Activated T-cell treated with anti-CD3 and anti-CD28 coated beads, Interleukin-2, amount 50 U/mL, for 24 hours (primary cell): Measurements from ENCODE around the gene AFTPH.

Experiments used
- DNase-seq: peaks from one replicate; pipeline ENCODE4 v3.0.0-alpha.2; 2020
- H3K27ac Mint-ChIP-seq: 2 replicates; pipeline ENCODE4 v1.8.0; 2020; ENCODE audit warnings: mild to moderate bottlenecking, mixed read lengths
- H3K27me3 Mint-ChIP-seq: 2 replicates; pipeline ENCODE4 v1.8.0; 2020; ENCODE audit warnings: mixed read lengths
- H3K36me3 Mint-ChIP-seq: 2 replicates; pipeline ENCODE4 v1.8.0; 2020; ENCODE audit warnings: low read depth, mixed read lengths
- H3K4me1 Mint-ChIP-seq: 2 replicates; pipeline ENCODE4 v1.8.0; 2020; ENCODE audit warnings: low read depth, mixed read lengths
- H3K4me3 Mint-ChIP-seq: 2 replicates; pipeline ENCODE4 v1.8.0; 2020; ENCODE audit warnings: mild to moderate bottlenecking, moderate library complexity, mixed read lengths
- H3K9me3 Mint-ChIP-seq: 2 replicates; pipeline ENCODE4 v1.8.0; 2020; ENCODE audit warnings: mixed read lengths

AFTPH gene

DNA sequence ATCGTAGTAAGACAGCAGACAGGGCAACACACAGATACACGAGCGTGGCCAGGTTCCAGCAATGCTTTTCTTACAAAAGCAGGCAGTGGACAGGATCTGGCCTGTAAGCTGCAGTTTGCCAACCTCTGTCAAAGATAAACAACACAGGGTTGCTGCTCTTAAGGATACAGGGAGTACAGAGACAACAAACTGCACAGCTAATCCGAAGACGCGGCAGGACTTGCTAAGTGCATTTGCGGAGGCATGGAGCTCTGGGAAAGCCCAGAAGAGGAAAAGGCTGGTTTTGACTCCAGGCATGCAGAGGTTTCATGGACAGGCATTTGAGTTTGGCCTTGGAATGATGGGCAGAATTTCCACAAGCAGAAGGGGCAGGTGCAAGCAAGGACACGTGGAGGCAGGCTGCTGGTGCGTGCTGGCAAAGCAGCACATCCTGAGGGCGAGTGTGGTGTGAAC is 105.2 kb downstream of the AFTPH start:
- no peak overlapping the region for H3K27ac Mint-ChIP-seq
- no peaks in the 10 kb centered on the region for H3K9me3 Mint-ChIP-seq
- no peaks in the 10 kb centered on the region for H3K4me1 Mint-ChIP-seq
- H3K27me3 Mint-ChIP-seq, result no peaks in the 10 kb centered on the region
- DNase-seq, result no peak
- peaks cover 18% of the 10 kb centered on the region for H3K36me3 Mint-ChIP-seq
- no peak overlapping the region for H3K4me3 Mint-ChIP-seq

DNA sequence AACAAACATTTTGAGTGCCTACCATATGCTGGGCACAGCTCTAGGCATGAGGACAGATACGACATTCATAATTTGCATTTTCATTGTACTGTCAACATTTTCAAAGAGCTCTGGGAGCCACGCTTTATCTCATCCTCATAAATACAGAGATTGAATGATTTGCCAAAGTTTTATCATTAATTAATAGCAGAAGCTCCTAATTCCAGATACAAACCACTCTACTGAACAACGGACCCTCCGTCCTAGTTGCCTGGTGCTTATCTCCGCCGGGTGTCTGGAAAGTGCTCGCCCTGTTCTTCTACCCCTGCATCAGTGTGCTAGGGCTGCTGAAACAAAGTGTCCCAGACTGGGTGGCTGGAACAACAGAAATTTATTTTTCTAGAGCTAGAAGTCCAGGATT is 105.7 kb downstream of the AFTPH start:
- DNase-seq, result no peak
- H3K9me3 Mint-ChIP-seq, result no peaks in the 10 kb centered on the region
- no peaks in the 10 kb centered on the region for H3K27me3 Mint-ChIP-seq
- H3K4me3 Mint-ChIP-seq, result no peak overlapping the region
- no peak overlapping the region for H3K27ac Mint-ChIP-seq
- H3K36me3 Mint-ChIP-seq, result peaks cover 24% of the 10 kb centered on the region
- no peaks in the 10 kb centered on the region for H3K4me1 Mint-ChIP-seq

DNA sequence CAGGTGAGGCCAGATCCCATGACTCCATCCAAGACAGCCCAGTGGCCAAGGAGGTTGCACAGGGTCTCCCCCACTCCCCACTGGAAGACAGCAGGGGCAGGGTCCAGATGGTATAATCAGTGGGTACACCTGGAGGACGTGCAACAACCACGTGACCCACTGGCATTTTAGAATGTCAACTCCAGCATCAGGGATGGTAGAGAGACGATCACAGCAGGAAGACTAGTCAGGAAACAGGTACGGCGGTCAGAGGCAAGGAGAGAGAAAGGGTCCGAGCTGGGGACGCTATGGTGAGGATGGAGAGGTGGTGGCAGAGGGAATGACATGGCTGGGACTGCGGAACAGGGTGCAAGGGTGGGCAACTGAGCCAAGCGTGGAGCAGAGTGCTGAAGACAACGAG is 106.6 kb downstream of the AFTPH start:
- no peak for DNase-seq
- Mint-ChIP-seq H3K36me3 (peaks cover 31% of the 10 kb centered on the region), H3K27me3 (no peaks in the 10 kb centered on the region), H3K4me3 (no peak overlapping the region), H3K4me1 (peaks cover 4% of the 10 kb centered on the region), H3K9me3 (no peaks in the 10 kb centered on the region), H3K27ac (no peak overlapping the region)

DNA sequence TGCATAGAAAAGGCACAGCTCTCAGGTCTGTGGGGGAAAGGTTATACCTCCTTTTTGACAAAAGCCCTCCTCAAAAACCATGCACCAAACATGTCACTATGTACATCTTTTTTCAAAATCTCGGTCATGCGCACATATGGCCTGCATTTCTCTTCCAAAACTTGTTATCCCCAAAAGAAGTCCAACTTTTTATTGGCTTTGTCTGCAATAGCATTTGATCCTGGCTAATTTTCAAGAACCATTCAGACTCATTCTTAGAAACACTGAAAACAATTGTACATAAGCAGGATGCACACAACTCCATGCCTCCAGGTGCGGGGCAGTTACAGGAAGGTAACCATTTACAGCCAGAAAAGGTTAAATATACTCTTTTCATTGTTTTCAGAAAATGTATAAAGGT is 107.6 kb downstream of the AFTPH start:
- Mint-ChIP-seq H3K4me1 (peaks cover 14% of the 10 kb centered on the region), H3K27me3 (no peaks in the 10 kb centered on the region), H3K4me3 (no peak overlapping the region), H3K27ac (no peak overlapping the region), H3K36me3 (peaks cover 41% of the 10 kb centered on the region), H3K9me3 (no peaks in the 10 kb centered on the region)
- DNase-seq, result no peak

DNA sequence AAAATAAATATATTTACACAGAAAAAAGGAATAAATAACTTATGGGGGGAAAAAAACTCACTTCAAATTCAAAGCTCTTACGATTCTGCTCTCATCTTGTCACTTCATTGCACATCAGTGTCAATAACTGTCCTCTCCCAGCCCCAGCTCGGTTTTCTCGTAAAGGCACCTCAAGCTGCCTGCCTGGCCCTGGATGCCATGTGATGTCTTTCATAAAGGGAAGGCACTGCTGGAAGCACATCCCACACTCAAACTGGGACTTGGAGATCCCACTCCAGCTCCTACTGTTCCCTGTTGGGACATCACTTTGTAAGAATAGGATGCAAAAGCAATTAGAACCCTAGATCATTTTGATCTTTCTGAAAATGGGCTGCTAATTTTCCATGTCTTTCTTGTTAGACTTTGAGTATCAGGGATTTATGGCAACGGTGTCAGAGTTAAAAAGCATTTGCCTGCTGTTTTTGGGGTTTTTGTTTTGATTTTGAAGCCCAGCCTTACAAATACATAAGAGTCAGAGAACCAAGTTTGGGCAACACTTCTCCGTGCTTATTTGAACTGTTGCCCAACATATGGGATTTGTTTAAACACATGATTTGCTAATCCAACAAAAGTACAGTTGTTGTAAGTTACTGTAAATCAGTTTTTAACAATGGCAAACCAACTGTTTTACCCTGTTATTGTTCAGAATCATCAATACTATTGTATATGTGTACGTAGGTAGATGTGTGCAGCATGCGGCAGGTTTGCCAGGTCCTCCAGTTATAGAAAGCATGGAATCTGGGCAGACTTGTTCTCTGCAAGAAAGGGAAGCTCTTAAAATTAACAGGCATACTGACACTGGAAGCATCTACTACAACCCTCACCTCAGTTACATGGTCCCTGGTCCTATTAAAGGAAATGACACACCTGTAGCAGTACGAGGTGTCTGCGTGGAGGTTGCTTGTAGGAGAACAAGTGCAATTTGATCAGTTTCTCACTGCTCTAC is 109.0 kb downstream of the AFTPH start:
- Mint-ChIP-seq H3K27ac (no peak overlapping the region), H3K27me3 (no peaks in the 10 kb centered on the region), H3K36me3 (peaks cover 41% of the 10 kb centered on the region), H3K4me3 (no peak overlapping the region), H3K4me1 (peaks cover 27% of the 10 kb centered on the region), H3K9me3 (no peaks in the 10 kb centered on the region)
- DNase-seq, result no peak

DNA sequence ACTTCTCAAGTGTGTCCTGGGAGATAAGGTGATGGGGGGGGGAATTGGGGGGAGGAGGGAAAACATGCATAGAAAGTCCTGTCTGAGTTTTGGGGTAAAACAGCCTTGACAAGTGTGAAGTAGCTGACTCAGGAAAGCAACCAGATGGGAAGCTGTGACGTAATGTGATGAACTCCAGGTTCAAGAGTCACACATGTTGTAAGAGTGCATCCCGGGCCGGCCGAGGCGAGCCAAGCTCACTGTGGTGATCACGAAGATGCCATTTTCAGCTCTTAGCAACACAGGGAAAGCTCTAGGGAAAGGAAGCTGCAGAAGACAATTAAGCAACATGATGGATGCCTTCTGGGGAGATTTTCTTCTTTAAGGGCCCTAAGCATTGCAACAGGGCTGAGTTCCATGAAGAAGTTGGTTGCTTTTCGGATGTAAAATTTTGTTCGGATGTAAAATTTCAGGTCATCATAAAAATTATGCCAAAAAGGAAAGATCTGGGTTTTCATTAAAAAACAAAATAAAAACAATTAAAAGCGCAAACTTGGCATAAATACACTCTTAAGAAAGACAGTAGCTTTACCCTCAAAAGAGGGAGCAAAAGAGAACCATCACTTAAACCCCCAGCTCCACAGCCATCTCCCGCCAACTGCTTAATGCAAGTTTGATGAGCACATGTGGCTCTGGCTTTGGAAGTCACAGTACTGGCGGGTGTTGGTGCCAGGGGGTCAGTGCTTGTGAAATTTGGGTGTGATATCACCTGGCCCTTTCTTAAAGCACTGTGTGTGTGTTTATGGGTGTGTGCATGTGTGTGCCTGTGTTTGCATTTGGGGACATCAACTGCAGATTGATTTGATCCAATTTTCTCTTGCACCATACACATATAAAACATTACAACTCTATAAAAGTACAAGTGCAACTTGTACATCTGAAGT is 110.5 kb downstream of the AFTPH start:
- peak; percentile 22 for DNase-seq
- H3K9me3 Mint-ChIP-seq, result no peaks in the 10 kb centered on the region
- H3K4me3 Mint-ChIP-seq, result no peak overlapping the region
- peaks cover 39% of the 10 kb centered on the region for H3K4me1 Mint-ChIP-seq
- H3K27ac Mint-ChIP-seq, result no peak overlapping the region
- H3K36me3 Mint-ChIP-seq, result peaks cover 41% of the 10 kb centered on the region
- no peaks in the 10 kb centered on the region for H3K27me3 Mint-ChIP-seq

DNA sequence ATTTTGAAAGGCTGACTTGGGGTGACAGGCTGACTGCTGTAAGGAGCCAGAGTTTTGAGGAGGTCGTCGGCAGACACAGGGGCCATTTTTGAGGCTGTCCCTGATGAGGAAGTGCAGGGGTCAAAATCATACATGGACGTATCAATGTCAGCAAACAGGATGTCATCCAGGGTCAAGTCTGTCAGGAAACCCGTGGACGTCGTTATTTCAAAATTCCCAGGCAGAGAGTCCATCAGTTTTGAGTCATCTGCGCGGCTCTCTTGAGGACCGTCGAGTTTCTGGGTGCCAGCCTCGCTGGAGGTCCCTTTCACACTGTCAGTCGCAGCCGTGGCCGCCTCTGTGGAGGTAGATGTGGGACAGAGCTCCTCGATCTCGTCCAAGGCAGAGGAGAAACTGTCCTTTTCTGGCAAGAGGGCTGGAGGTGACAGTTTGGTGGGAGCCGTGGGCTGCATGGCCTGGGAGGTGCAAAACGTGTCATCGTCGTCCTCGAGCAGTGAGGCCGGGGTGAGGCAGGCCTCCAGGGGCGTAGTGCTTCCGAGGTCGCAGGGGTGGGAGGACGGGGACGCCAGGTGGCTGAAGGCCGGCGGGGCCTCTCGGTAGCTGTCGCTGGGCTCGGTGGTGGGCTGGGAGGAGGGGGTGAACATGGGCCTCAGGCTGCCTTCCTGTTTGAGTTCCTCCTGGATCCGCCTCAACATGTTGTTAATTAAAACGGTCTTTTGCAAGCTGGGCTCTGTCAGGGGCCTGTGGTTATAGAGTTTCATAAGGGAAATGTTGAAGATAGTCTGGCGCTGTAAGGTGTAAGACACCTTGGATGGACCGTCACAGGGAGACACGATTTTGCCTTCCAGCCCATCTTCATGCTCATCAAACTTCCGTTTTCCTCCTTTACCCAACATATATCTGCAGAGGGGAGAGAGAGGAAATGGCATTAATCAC is 112.1 kb downstream of the AFTPH start:
- peaks cover 37% of the 10 kb centered on the region for H3K36me3 Mint-ChIP-seq
- H3K9me3 Mint-ChIP-seq, result no peaks in the 10 kb centered on the region
- peak; percentile 40 for DNase-seq
- H3K4me1 Mint-ChIP-seq, result peaks cover 56% of the 10 kb centered on the region
- H3K27me3 Mint-ChIP-seq, result no peaks in the 10 kb centered on the region
- H3K27ac Mint-ChIP-seq, result peak overlapping the region; percentile 83
- H3K4me3 Mint-ChIP-seq, result peak overlapping the region; percentile 9

DNA sequence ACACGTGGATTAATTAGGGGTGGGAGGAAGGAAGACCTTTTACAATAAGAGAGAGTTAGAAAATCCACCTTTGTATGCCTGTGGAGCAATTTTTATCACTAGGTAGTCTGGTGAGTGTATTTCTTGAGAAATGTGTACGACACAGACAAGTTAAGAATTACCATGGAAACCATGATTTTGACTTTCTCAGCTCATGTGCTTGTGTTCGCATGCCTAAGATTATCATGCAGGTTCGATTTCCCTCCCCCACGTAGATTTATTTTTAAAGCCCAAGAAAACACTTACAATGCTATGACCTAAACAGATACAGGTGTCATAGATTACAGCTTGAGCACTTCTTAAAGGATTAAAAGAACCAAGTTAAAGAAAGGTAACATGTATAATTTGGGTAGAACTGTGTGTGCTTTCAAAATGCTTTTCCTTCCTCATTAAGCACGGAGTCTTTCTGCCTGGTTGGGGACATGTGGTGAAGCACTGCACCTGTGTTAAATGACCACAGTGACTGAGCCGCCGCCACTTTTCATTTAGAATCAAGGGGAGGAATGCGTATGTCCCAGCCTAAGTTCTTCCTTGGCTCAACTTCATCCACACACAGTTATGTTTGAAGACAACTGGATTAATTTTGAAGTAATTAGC is 113.0 kb downstream of the AFTPH start:
- Mint-ChIP-seq H3K9me3 (no peaks in the 10 kb centered on the region), H3K36me3 (peaks cover 43% of the 10 kb centered on the region), H3K4me1 (peaks cover 64% of the 10 kb centered on the region), H3K4me3 (peak overlapping the region; percentile 9), H3K27ac (peak overlapping the region; percentile 83), H3K27me3 (no peaks in the 10 kb centered on the region)
- no peak for DNase-seq

DNA sequence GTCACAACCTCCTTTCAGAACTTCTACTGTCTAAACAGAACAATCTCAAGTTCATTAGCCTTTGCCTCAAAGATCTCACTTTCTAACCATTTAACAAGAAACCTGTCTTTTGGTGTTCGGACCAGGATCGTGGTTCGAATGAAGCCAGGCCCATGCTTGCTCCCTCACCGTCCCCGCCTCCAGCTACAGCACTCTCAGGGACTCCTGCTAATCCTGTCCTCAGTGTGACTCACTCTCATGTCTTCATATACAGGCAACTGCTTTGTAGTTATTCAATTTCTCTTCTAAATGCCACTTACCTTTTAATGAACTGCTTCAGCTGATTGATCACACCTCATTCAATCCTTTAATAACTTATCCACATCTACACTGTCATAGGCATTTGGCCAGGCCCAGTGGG is 113.8 kb downstream of the AFTPH start:
- peaks cover 72% of the 10 kb centered on the region for H3K4me1 Mint-ChIP-seq
- H3K4me3 Mint-ChIP-seq, result peak overlapping the region; percentile 2
- DNase-seq, result peak; percentile 33
- no peaks in the 10 kb centered on the region for H3K27me3 Mint-ChIP-seq
- no peaks in the 10 kb centered on the region for H3K9me3 Mint-ChIP-seq
- H3K27ac Mint-ChIP-seq, result peak overlapping the region; percentile 83
- peaks cover 40% of the 10 kb centered on the region for H3K36me3 Mint-ChIP-seq

DNA sequence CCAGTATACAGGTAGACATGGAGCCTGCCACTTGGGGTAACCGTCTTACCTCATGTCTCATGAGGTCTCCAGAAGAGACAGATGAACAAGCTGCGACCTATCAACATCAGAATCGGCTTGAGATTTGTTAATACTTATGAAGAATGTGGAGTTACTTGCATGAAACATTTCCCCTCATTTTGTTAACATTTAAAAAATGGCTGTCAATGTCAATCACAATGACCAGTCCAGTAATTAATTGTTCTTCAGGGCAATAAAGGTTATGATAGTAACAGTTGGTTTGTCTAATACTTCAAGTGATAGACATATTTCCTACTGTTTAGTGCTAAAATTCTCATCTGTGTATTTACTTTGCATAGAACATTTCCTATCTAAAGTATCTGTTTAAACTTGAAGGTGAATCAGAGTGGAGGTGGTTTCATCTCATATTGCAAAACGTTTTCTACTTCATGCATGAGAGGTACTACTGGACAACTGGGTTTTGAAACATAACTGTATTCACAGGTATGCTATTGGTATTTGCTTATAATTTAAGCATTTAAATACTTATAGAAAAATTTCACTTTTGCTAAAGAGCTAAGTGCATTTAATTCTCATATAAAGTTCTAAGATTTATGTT is 114.5 kb downstream of the AFTPH start:
- Mint-ChIP-seq H3K36me3 (peaks cover 33% of the 10 kb centered on the region), H3K27ac (peak overlapping the region; percentile 83), H3K9me3 (no peaks in the 10 kb centered on the region), H3K4me1 (peaks cover 78% of the 10 kb centered on the region), H3K4me3 (no peak overlapping the region), H3K27me3 (no peaks in the 10 kb centered on the region)
- DNase-seq, result no peak

DNA sequence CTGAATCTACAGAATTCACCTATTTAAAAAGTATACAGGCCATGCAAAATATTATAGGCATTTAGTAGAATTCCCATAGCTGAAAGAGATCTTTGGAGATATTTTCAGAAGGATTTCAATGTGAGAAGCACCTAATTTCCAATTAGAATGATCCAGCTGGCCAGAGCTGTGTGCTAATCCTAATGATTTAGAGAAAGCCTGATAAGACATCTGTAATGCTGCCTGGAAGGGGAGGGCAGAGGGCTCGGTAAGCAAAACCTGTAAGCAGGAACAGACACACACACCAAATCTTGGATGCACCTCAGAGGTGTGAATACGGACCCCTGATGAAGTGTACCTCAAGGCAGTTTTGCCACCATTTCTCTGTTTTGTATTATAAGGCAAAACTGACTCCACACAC is 115.6 kb downstream of the AFTPH start:
- Mint-ChIP-seq H3K27ac (peak overlapping the region; percentile 53), H3K9me3 (no peaks in the 10 kb centered on the region), H3K4me1 (peaks cover 89% of the 10 kb centered on the region), H3K27me3 (no peaks in the 10 kb centered on the region), H3K4me3 (no peak overlapping the region), H3K36me3 (peaks cover 25% of the 10 kb centered on the region)
- no peak for DNase-seq

DNA sequence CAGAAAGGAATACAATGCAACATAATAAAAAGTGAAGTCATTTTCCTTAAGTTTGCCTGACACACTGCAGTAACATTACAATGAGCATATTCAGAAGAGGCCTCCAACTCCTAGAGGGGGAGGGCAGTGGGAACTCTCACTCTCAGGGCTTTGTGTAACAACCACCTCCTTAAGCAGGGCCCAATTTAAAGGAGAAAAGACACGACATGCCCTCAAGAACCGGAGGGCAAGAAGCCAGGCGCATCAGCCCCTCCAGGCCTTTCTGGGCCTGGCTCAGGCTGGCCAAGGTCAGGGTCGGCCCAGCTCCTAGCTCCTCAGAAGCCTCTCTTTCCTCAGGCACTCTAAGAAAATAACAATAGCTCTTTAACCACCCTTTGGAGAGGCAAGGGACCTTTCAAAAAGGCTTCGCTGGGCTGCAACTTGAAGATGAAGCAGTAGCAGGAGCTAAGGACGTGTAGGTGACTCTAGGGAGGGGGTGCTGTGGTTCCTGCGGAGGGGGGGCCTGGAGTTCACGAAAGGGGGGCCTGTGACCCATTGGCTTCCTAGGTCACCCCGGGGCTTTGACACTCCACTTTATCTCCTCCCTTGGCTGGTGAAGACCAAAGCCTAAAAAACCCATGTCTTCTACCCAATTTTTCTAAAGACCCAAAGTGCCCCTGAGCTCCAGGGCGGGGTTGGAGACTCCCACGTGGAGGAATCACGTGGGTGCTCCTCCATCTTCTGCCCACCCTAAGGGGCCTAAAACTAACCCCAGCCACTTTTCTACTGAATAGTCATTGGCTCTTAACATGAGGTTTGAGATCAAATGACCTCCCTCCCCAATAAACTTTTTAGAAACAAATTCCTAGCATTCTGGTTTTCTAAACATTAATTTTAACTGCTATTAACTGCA is 116.3 kb downstream of the AFTPH start:
- DNase-seq, result peak; percentile 28
- Mint-ChIP-seq H3K9me3 (no peaks in the 10 kb centered on the region), H3K27me3 (no peaks in the 10 kb centered on the region), H3K4me3 (no peak overlapping the region), H3K36me3 (peaks cover 19% of the 10 kb centered on the region), H3K4me1 (peaks cover 95% of the 10 kb centered on the region), H3K27ac (peak overlapping the region; percentile 44)
